AG08395 (cell line): ENCODE results near the gene C19orf12.

Experiments used
- DNase-seq: peaks from one replicate; pipeline ENCODE4 v3.0.0; 2012; ENCODE audit warnings: mixed read lengths, low spot score

The C19orf12 gene

GRCh38 chr19:29695765-29696564, 19.1 kb downstream of the C19orf12 start:
- no peak for DNase-seq

DNA sequence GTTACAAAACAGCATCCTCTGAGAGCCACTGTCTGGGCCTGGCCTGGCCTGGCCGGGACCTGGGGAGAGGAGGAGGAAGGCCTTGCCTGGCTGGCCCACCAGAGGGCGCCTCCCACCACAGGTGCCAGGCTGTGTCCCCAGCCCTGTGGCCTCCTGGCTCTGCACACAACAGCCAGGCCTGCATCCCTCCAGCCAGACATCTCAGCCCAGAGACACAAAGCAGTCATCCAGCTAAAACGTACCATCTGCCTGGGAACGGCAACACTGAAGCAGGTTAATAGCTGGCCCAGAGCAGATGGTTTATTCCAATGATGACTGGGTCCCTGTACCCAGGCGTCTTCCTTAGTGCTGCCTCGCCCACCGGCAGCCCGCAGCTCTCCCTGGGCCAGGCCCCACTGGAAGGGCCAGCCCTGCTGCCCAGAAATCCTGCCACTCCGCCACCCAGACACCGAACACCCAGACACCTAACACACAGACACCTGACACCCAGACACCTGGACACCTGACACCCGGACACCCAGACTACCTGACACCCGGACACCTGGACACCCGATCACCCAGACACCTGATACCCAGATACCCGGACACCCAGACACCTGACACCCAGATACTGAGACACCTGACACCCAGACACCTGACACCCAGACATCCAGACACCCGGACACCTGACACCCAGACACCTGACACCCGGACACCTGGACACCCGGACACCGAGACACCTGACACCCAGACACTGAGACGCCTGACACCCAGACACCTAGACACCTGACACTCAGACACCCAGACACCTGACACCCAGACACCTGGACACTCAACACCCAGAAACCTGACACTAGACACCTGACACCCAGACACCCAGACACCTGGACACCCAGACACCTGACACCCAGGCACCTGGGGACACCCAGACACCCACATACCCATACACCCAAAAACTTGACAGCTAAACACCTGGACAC, 20.1 kb downstream of the C19orf12 start:
- DNase-seq, result peak; percentile 89

DNA sequence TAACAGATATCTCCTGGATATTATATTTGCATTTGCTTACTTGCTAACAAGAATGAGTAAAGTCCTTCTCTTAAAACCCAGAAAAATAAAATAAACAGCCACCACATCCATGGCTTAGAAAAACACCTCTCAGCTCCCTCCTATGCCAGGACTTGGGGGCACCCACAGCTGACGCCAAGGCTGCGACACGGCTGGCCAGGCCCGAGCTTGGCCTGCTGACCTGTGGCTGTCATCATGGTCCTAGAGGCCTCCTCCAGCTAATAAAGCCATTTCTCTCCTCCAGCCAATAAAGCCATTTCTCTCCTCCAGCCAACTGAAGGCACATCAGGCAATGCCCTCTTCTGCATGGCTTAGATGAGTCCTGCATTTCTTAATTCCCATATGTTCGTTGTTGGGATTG, 20.9 kb downstream of the C19orf12 start:
- DNase-seq, result no peak

DNA sequence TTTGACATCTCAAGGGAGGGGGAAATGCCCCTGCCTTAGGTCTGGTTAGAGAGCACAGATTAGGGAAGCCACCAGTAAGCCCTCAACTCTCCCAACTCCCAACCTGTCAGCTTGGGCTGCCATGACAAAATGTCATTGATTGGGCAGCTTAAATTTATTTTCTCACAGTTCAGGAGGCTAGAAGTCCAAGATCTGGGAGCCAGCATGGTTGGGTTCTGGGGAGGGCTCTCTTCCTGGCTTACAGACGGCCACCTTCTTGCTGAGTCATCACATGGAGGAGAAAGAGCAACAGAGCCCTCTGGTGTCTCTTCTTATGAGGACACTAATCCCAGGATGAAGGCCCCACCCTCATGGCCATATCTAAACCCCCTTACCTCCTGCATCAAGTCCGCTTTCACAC, 24.2 kb downstream of the C19orf12 start:
- DNase-seq, result no peak

- DNase-seq, result peak; percentile 24
Measured at GRCh38 chr19:29687897-29688728, 26.9 kb downstream of the C19orf12 start.

DNA sequence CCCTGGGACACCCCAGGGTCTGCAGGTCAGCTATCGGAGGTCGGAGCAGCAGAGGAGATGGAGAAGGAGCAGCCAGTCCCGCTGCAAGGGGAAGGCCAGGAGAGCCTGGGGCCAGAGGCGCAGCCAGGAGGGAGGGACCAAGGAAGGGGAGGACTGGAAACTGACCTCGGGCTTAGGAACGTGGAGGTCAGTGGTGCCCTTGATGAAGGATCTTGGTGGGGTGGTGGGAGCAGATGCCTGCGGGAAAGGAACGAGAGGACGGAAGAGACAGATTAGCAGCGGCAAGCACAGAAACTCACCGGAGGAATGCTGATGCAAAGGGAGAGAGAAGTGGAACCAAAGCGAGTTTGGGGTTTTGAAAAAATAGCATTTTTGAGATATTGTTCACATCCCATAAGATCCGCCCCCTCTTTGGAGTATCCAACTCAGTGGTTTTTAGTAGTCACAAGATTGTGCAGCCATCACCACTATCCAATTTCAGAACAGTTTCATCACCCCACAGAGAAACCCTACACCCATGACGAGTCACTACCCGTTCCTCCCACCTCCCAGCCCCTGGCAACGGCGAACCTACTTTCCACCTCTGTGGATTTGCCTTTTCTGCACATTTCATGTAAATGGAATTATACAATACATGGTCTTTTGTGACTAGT, 27.7 kb downstream of the C19orf12 start:
- peak; percentile 92 for DNase-seq

DNA sequence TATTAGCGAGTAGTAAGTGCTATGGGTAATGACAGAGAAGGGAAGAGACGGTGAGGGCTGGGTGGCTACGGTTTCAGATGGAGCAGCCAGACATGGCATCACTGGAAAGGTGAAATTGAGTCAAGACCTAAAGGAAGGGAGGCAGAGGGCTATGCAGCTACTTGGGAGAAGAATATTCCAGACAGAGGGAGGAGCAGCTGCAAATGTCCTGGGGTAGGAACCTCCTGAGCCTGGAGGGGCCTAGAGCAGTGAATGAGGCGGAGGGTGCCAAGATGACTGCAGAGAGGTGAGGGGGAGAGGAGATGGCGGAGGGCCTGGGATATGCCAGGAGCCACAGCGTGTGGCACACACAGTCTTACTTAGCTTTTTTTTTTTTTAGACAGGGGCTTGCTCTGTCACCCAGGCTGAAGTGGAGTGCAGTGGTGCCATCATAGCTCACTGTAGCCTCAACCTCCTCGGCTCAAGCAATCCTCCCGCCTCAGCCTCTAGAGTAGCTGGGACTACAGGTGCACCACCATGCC, 28.7 kb downstream of the C19orf12 start:
- no peak for DNase-seq

DNA sequence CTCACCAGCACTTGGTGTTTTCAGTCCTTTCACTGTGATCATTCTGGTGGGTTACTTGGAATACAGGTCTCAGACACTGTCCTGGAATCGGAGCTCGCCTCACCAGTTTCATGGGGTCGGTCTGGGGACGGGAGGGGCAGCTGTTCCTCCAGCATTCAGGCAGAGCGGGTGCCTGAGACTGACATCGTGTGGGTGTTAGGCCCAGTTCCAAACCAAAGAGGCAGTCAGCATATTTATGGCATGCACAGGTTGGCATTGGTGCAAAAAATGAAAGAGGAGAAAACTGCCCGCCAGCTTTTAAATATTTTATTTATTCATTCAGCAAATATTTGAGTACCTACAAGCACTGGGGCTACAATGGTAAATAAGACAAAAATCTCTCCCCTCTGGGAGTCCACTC, 29.7 kb downstream of the C19orf12 start:
- no peak for DNase-seq

- DNase-seq, result no peak
Measured at GRCh38 chr19:29683009-29683408, 32.1 kb downstream of the C19orf12 start.

DNA sequence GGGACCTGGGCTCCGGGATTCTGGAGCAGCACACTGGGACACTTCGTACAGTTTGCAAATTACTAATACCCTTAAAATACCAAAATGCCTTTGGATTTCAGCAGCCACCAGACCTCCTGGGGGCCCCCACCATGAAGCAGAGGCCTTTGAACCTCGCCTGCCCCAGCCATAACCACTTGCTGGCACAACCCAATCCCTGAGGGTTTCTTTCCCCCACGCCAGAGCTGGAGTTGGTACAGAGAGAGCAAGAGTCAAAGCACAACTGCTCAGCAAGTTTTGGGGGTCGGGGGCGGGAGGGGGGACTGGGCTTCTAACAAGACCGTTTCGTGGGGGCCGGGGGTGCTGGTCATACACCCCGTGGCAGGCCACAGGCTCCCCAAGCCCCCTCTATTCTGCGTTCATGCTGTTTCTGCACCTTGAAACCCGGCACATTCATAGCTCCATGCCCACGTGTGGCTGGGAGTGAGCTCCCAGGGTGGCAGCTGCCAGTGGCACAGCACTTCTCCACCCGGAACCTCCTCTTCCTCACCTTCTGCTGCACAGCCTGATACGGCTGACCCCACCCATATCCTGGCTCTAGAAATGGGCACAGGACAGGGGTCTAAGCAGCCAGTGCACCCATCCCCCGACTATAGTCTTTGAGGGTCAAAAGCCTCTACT, 32.7 kb downstream of the C19orf12 start:
- no peak for DNase-seq

- DNase-seq, result peak; percentile 60
Measured at GRCh38 chr19:29681422-29682235, 33.4 kb downstream of the C19orf12 start.

GRCh38 chr19:29680937-29681336, 34.1 kb downstream of the C19orf12 start:
- DNase-seq, result no peak

DNA sequence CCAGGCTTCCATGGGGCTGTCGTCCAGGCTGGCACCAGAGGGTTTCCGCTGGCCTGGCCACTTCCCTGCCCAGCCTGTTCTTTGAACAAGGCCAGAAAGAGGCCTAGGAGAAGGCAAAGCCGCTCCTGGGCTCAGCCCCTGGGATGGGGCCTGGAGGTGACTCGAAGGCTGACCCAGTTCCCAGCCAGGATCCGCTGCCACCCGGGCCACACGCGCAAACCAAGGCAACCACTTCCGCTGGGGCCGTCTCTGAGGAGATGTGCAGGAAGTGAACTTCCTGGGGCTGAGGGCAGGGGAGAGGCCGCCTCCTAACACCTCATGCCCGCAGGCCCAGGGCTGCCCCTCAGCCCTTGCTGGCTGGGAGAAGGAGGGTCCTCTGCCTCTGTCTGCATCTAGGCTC, 34.6 kb downstream of the C19orf12 start:
- peak; percentile 37 for DNase-seq

- no peak for DNase-seq
Measured at GRCh38 chr19:29679598-29680210, 35.4 kb downstream of the C19orf12 start.

- DNase-seq, result no peak
Measured at GRCh38 chr19:29678484-29679106, 36.5 kb downstream of the C19orf12 start.

DNA sequence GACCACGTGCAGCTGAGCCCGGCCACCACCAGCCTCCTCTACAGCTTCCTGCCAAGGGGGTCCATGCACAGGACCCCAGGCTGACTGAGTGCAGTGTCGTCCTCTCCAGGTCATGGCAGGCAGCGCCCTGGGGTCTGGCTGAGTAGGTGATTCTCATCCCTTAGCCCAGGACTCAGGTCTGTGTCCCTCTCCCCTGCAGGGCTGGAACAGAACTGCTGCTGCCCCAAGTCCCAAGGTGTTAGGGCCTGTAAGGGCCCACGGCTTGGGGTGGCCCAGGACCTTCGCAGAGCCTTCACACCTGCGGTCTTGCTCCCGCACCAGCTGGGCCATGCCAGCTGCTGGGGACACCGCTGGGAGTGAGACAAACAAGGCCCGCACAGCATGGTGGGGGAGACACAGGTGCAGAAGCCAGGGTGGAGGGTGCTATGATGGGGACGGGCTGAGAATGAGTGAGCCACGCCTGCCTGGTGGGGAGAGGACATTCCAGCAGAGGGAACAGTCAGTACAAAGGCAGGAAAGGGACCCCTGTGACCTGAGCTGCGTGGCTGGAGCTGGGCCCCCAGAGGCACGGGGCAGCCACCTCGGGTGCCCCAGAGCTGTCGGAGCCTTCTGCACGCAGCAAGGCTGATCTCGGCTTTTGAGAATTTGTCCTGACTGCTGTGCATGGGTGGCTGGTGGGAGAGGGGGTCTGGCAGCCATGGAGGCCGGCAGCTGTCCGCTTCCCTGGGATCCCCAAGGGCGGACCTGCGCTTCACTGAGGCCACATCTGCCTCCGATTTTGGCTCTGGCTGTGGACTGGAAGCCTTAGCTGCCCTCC, 37.9 kb downstream of the C19orf12 start:
- no peak for DNase-seq

DNA sequence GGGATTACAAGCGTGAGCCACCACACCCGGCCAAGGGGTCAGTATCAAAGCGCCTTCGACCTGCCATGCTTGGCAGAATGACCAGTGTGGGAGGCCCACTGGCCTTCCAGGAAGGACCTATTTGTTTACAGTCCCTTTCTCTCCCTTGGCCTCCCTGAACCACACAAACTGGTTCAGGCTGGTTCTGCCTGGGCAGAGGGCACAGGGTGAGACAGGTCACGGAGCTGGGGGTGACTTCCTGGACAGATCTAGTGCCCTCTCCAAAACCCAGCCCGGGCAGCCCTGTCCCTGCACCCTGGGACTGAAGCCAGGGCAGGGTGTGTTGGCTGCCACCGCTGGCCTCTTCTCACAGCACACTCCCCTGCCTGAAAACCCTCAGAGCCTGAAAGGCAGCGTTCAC, 38.5 kb downstream of the C19orf12 start:
- no peak for DNase-seq

GRCh38 chr19:29675650-29676186, 39.3 kb downstream of the C19orf12 start:
- DNase-seq, result no peak
